HCT116 (cell line): ENCODE measurements around the gene THSD4.

Source experiments
- CEBPB ChIP-seq: IDR thresholded peaks from 2 replicates; pipeline ENCODE4 v1.6.1; 2012; ENCODE audit warnings: low read depth
- EGR1 ChIP-seq: IDR thresholded peaks from 2 replicates; pipeline ENCODE4 v1.6.1; 2012; ENCODE audit warnings: low read depth
- EZH2 ChIP-seq: fragments of 200-600 bp; sonication (generic); IDR thresholded peaks from 2 replicates; pipeline ENCODE4 v1.6.1; 2017; ENCODE audit warnings: antibody characterized with exemption, mixed run types
- POLR2A ChIP-seq: IDR thresholded peaks from 2 replicates; pipeline ENCODE4 v1.7.0; 2011; ENCODE audit warnings: borderline replicate concordance; ENCODE audit not compliant: insufficient read depth, insufficient read length; ENCODE audit errors: extremely low read depth
- POLR2AphosphoS5 ChIP-seq: IDR thresholded peaks from 2 replicates; pipeline ENCODE4 v1.6.1; 2011; ENCODE audit warnings: mild to moderate bottlenecking, low read depth, low read length, moderate library complexity
- RAD21 ChIP-seq: IDR thresholded peaks from 2 replicates; pipeline ENCODE4 v1.6.1; 2012; ENCODE audit warnings: low read depth, mild to moderate bottlenecking
- SIN3A ChIP-seq: IDR thresholded peaks from 2 replicates; pipeline ENCODE4 v1.6.1; 2012; ENCODE audit warnings: low read depth
- SP1 ChIP-seq: IDR thresholded peaks from 2 replicates; pipeline ENCODE4 v1.6.1; 2012; ENCODE audit warnings: low read depth
- ZFX ChIP-seq: fragments of 450-650 bp; IDR thresholded peaks from 2 replicates; pipeline ENCODE4 v1.6.1; 2017
- TF ChIP-seq, protein P1 (sequence below), 3 experiments: fragments of 200-600 bp in 1 of 3; sonication (generic) in 1 of 3; IDR thresholded peaks in 2 of 3; conservative IDR thresholded peaks in 1 of 3; 2 replicates each; pipeline ENCODE4 v1.5.1; 2012 to 2017; ENCODE audit warnings: low read depth in 2 of 3, low read length in 2 of 3, antibody characterized with exemption in 1 of 3, borderline replicate concordance in 1 of 3, control low read depth in 1 of 3, mild to moderate bottlenecking in 1 of 3, mixed read lengths in 1 of 3, mixed run types in 1 of 3, moderate library complexity in 1 of 3; ENCODE audit not compliant: insufficient read depth in 1 of 3
- TF ChIP-seq, protein P2 (sequence below): IDR thresholded peaks from 2 replicates; pipeline ENCODE4 v1.6.1; 2012; ENCODE audit warnings: low read depth
- TF ChIP-seq, protein P3 (sequence below): IDR thresholded peaks from 2 replicates; pipeline ENCODE4 v1.6.1; 2012

DNA sequence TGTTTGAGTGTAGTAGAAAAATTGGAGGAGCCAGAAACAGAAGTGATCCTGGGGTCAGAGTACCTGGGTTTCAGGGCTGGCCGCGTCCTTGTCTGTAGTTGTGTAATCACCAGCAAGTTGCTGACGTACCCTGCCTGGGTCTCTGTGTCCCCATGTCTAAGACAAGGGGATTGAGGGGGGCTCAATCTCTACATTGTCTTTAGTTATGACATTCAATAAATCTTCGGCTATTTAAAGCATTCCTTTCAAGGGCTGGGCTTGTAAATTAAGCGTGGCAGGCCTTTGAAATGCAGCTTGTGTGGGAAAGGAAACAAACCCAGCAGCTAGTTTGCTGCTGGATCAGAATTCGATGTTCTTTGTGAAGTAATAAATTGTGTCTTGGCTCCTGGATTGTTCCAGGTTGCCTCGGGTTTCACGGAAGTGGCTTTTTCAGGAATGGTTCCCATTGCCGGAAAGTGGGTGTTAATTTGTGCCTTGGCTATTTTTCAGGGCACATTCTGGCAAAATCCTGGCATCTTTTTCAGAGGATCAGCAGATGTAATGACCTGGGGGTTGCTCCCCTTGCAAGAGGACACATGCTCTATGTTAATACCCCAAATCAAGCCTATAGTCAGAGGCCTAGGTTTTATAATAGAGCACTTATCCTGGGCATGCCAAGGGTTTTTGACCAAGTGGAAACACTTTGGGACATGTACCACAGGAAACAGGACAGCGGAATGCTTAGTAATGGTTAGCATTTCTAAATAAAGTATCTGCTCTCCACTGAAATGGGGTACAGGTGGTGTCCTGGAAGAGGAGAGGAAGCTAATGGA is 400.3 kb downstream of the THSD4 start:
- TF ChIP-seq EZH2 (no peak), ZFX (no peak), POLR2AphosphoS5 (no peak), SP1 (no peak), CEBPB (no peak), EGR1 (no peak), POLR2A (no peak), RAD21 (no peak), SIN3A (no peak)
- TF ChIP-seq, protein P1, sequence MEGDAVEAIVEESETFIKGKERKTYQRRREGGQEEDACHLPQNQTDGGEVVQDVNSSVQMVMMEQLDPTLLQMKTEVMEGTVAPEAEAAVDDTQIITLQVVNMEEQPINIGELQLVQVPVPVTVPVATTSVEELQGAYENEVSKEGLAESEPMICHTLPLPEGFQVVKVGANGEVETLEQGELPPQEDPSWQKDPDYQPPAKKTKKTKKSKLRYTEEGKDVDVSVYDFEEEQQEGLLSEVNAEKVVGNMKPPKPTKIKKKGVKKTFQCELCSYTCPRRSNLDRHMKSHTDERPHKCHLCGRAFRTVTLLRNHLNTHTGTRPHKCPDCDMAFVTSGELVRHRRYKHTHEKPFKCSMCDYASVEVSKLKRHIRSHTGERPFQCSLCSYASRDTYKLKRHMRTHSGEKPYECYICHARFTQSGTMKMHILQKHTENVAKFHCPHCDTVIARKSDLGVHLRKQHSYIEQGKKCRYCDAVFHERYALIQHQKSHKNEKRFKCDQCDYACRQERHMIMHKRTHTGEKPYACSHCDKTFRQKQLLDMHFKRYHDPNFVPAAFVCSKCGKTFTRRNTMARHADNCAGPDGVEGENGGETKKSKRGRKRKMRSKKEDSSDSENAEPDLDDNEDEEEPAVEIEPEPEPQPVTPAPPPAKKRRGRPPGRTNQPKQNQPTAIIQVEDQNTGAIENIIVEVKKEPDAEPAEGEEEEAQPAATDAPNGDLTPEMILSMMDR (IDR thresholded peaks at IDR 0.05 in 2 of 3, conservative IDR thresholded peaks at IDR 0.05 in 1 of 3; ENCODE audit: borderline replicate concordance in 1 of 3, insufficient read depth in 1 of 3, low read depth in 2 of 3, low read length in 2 of 3): no peak
- TF ChIP-seq, protein P2, sequence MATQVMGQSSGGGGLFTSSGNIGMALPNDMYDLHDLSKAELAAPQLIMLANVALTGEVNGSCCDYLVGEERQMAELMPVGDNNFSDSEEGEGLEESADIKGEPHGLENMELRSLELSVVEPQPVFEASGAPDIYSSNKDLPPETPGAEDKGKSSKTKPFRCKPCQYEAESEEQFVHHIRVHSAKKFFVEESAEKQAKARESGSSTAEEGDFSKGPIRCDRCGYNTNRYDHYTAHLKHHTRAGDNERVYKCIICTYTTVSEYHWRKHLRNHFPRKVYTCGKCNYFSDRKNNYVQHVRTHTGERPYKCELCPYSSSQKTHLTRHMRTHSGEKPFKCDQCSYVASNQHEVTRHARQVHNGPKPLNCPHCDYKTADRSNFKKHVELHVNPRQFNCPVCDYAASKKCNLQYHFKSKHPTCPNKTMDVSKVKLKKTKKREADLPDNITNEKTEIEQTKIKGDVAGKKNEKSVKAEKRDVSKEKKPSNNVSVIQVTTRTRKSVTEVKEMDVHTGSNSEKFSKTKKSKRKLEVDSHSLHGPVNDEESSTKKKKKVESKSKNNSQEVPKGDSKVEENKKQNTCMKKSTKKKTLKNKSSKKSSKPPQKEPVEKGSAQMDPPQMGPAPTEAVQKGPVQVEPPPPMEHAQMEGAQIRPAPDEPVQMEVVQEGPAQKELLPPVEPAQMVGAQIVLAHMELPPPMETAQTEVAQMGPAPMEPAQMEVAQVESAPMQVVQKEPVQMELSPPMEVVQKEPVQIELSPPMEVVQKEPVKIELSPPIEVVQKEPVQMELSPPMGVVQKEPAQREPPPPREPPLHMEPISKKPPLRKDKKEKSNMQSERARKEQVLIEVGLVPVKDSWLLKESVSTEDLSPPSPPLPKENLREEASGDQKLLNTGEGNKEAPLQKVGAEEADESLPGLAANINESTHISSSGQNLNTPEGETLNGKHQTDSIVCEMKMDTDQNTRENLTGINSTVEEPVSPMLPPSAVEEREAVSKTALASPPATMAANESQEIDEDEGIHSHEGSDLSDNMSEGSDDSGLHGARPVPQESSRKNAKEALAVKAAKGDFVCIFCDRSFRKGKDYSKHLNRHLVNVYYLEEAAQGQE: no peak
- TF ChIP-seq, protein P3, sequence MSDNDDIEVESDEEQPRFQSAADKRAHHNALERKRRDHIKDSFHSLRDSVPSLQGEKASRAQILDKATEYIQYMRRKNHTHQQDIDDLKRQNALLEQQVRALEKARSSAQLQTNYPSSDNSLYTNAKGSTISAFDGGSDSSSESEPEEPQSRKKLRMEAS: no peak
